Mesothelial cell of epicardium (in vitro differentiated cells): ENCODE measurements around the gene NDUFS5. TPM values are rescaled to one million over a fixed set of nuclear protein-coding genes. Genes with fewer than 3 reads are reported as not detected.
"Not testable (repeated sequence)": the region's sequence is repeated elsewhere in the genome, so short reads cannot be mapped to it uniquely, and the experiment has no call there.

ENCODE experiments used
- DNase-seq, 2 experiments: peaks; one replicate each; pipeline ENCODE4 v3.0.0; 2021; ENCODE audit warnings: low spot score in 2 of 2; ENCODE audit not compliant: unreplicated experiment in 2 of 2
- H3K27ac Mint-ChIP-seq: 2 replicates; pipeline ENCODE4 v1.8.0; 2021; ENCODE audit warnings: mixed read lengths
- H3K27me3 Mint-ChIP-seq: 2 replicates; pipeline ENCODE4 v1.8.0; 2021; ENCODE audit warnings: low read depth, mixed read lengths
- H3K36me3 Mint-ChIP-seq: 2 replicates; pipeline ENCODE4 v1.8.0; 2021; ENCODE audit warnings: mixed read lengths
- H3K4me1 Mint-ChIP-seq: 2 replicates; pipeline ENCODE4 v1.8.0; 2021; ENCODE audit warnings: mixed read lengths
- H3K4me3 Mint-ChIP-seq: 2 replicates; pipeline ENCODE4 v1.8.0; 2021; ENCODE audit warnings: mild to moderate bottlenecking, moderate library complexity, mixed read lengths
- H3K9me3 Mint-ChIP-seq: 2 replicates; pipeline ENCODE4 v1.8.0; 2021; ENCODE audit warnings: mixed read lengths
- CTCF ChIP-seq: fragments of 200-600 bp; sonication (generic); IDR thresholded peaks from one replicate; pipeline ENCODE4 v1.5.0; 2021; ENCODE audit warnings: antibody characterized with exemption; ENCODE audit not compliant: unreplicated experiment
- total RNA-seq: library from RNA; stranded (reverse); gene quantifications from 3 replicates; pipeline ENCODE4 v1.2.1, GENCODE V29; 2021

NDUFS5 gene
- total RNA-seq: 184 to 196 TPM (median 186 TPM) in 3 replicates

- peak; percentile 67 to 79 for DNase-seq
- Mint-ChIP-seq H3K36me3 (peaks cover 11% of the 10 kb centered on the region), H3K4me1 (peaks cover 9% of the 10 kb centered on the region), H3K9me3 (peaks cover 4% of the 10 kb centered on the region), H3K27me3 (no peaks in the 10 kb centered on the region), H3K4me3 (peak within 1 kb of the TSS; percentile 92), H3K27ac (peak within 1 kb of the TSS; percentile 99)
- TF ChIP-seq CTCF: no peak
Observed at GRCh38 chr1:39026051-39026865, at the start of gene NDUFS5. TSS of gene NDUFS5 (plus strand) at chr1:39026350. CDS start at chr1:39028725, 2,375 bp downstream.

- not testable (repeated sequence) for H3K4me1 Mint-ChIP-seq, H3K4me3 Mint-ChIP-seq, H3K9me3 Mint-ChIP-seq, H3K27me3 Mint-ChIP-seq, DNase-seq, H3K27ac Mint-ChIP-seq, H3K36me3 Mint-ChIP-seq
Observed at GRCh38 chr1:38977399-38978244, 48.5 kb upstream of the NDUFS5 start.

DNA sequence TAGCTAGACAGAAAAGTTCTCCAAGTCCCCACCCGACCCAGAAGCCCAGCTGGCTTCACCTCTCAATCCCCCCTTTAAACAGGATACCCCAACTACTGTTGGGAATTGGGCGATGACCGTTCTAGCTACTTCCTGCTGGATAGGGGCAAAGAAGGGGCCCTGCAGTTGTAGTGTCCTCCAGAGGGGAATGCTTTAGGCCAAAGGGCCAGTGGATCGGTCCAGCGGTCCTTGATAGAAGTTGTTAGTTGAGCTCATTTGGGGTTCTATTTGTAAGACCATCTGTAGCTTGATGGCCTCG, 48.0 kb upstream of the NDUFS5 start:
- H3K27me3 Mint-ChIP-seq, H3K4me3 Mint-ChIP-seq, H3K36me3 Mint-ChIP-seq, H3K4me1 Mint-ChIP-seq, H3K27ac Mint-ChIP-seq, H3K9me3 Mint-ChIP-seq, DNase-seq: not testable (repeated sequence)

- H3K27ac Mint-ChIP-seq, DNase-seq, H3K9me3 Mint-ChIP-seq, H3K27me3 Mint-ChIP-seq, H3K4me1 Mint-ChIP-seq, H3K4me3 Mint-ChIP-seq, H3K36me3 Mint-ChIP-seq: not testable (repeated sequence)
Observed at GRCh38 chr1:38979380-38979779, 46.8 kb upstream of the NDUFS5 start.

DNA sequence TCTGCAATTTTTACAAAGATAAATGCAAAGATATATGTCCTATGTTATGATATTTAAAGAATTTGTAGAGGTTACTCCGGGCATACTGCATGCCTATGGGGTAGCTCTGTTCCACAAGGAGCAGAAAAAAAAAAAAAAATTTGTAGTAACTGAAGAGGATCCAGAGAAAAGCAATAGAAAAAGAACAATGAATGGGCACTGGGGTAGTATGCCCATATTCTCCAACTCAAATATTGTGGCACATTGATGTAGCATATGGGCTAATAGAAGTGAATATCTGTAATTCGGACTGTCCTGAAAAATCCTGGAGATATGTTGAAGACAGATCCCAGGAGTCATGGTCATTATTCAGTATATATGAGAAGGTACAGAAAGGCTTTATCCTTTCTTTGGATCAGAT, 36.2 kb upstream of the NDUFS5 start:
- no peak for TF ChIP-seq CTCF
- DNase-seq: no peak
- Mint-ChIP-seq H3K4me3 (peak overlapping the region; percentile 74), H3K9me3 (no peaks in the 10 kb centered on the region), H3K4me1 (peaks cover 37% of the 10 kb centered on the region), H3K36me3 (peaks cover 5% of the 10 kb centered on the region), H3K27ac (peak overlapping the region; percentile 74), H3K27me3 (no peaks in the 10 kb centered on the region)

GRCh38 chr1:38990386-38990737, 35.8 kb upstream of the NDUFS5 start:
- H3K4me3 Mint-ChIP-seq: peak overlapping the region; percentile 74
- H3K36me3 Mint-ChIP-seq: peaks cover 8% of the 10 kb centered on the region
- peaks cover 39% of the 10 kb centered on the region for H3K4me1 Mint-ChIP-seq
- H3K27ac Mint-ChIP-seq: peak overlapping the region; percentile 74
- no peaks in the 10 kb centered on the region for H3K9me3 Mint-ChIP-seq
- TF ChIP-seq CTCF: no peak
- DNase-seq: no peak
- H3K27me3 Mint-ChIP-seq: no peaks in the 10 kb centered on the region
